Fibroblast of lung (primary cell): ENCODE data around the gene SUMF1. TPM values are rescaled to one million over a fixed set of nuclear protein-coding genes. Genes with fewer than 3 reads are reported as not detected.

ENCODE experiments used
- DNase-seq, 2 donors: peaks; one replicate each; pipeline versions ENCODE4 v3.0.0 to v3.0.0-alpha.2; 2010; ENCODE audit warnings: low read depth in 2 of 2
- H2AFZ ChIP-seq: 2 replicates; pipeline ENCODE4 v1.5.1; 2012; ENCODE audit warnings: low read length, control low read depth, inconsistent platforms
- H3K27ac ChIP-seq: 2 replicates; pipeline ENCODE4 v1.5.1; 2011; ENCODE audit warnings: low read length, control low read depth; ENCODE audit not compliant: insufficient read depth
- H3K27me3 ChIP-seq: 2 replicates; pipeline ENCODE4 v1.5.1; 2011; ENCODE audit warnings: mild to moderate bottlenecking, low read length; ENCODE audit not compliant: control insufficient read depth, insufficient read depth
- H3K36me3 ChIP-seq: 2 replicates; pipeline ENCODE4 v1.5.1; 2011; ENCODE audit warnings: low read length; ENCODE audit not compliant: control insufficient read depth, insufficient read depth
- H3K4me1 ChIP-seq: 2 replicates; pipeline ENCODE4 v1.5.1; 2011; ENCODE audit warnings: low read length; ENCODE audit not compliant: control insufficient read depth, insufficient read depth; ENCODE audit errors: extremely low read depth
- H3K4me2 ChIP-seq: 2 replicates; pipeline ENCODE4 v1.5.1; 2011; ENCODE audit warnings: low read length, control low read depth; ENCODE audit not compliant: insufficient read depth; ENCODE audit errors: extremely low read depth
- H3K4me3 ChIP-seq, 4 experiments: fragments of 200-600 bp in 1 of 4; sonication (generic) in 1 of 4; replicated peaks in 1 of 4; 2 replicates each; pipeline ENCODE4 v1.5.1; 2011 to 2016; ENCODE audit warnings: low read length in 4 of 4, low read depth in 3 of 4, mild to moderate bottlenecking in 3 of 4, control low read depth in 2 of 4, inconsistent platforms in 1 of 4, mixed read lengths in 1 of 4; ENCODE audit not compliant: insufficient read depth in 1 of 4; ENCODE audit errors: control extremely low read depth in 1 of 4
- H3K79me2 ChIP-seq: 2 replicates; pipeline ENCODE4 v1.5.1; 2012; ENCODE audit warnings: mild to moderate bottlenecking, low read length, inconsistent platforms; ENCODE audit not compliant: control insufficient read depth, insufficient read depth
- H3K9ac ChIP-seq: 2 replicates; pipeline ENCODE4 v1.5.1; 2011; ENCODE audit warnings: mild to moderate bottlenecking, low read length, control low read depth; ENCODE audit not compliant: insufficient read depth
- H3K9me3 ChIP-seq: 2 replicates; pipeline ENCODE4 v1.5.1; 2012; ENCODE audit warnings: low read depth, low read length; ENCODE audit not compliant: control insufficient read depth, insufficient read depth
- H4K20me1 ChIP-seq: 2 replicates; pipeline ENCODE4 v1.5.1; 2011; ENCODE audit warnings: low read length; ENCODE audit not compliant: control insufficient read depth, insufficient read depth; ENCODE audit errors: extremely low read depth
- EZH2 ChIP-seq: IDR thresholded peaks from 2 replicates; pipeline ENCODE4 v1.5.1; 2012; ENCODE audit warnings: low read length, control low read depth, mild to moderate bottlenecking; ENCODE audit errors: missing control alignments
- polyA plus RNA-seq, 2 donors: library from polyadenylated mRNA; depleted of rRNA in 1 of 2; stranded (reverse) in 1 of 2; unstranded in 1 of 2; fragments of >200 nt; gene quantifications; 2 replicates each; pipeline ENCODE4 v1.2.1, GENCODE V29; 2011 to 2012; ENCODE audit warnings: missing spikeins in 1 of 2
- total RNA-seq: library from RNA; depleted of rRNA; stranded (reverse); fragments of >200 nt; gene quantifications from 2 replicates; pipeline ENCODE4 v1.2.1, GENCODE V29; 2014
- TF ChIP-seq, protein P1 (sequence below), 2 donors: IDR thresholded peaks in 1 of 2; conservative IDR thresholded peaks in 1 of 2; 1 replicate in 1 of 2; 2 replicates in 1 of 2; pipeline ENCODE4 v1.5.1; 2011 to 2012; ENCODE audit warnings: low read length in 2 of 2, control low read depth in 1 of 2, inconsistent platforms in 1 of 2, low read depth in 1 of 2, mild to moderate bottlenecking in 1 of 2

SUMF1 gene
- total and polyA plus RNA-seq, 2 donors (not counting 1 experiment from before 2014, with no cell fraction given) = 50.0 to 64.6 TPM

DNA sequence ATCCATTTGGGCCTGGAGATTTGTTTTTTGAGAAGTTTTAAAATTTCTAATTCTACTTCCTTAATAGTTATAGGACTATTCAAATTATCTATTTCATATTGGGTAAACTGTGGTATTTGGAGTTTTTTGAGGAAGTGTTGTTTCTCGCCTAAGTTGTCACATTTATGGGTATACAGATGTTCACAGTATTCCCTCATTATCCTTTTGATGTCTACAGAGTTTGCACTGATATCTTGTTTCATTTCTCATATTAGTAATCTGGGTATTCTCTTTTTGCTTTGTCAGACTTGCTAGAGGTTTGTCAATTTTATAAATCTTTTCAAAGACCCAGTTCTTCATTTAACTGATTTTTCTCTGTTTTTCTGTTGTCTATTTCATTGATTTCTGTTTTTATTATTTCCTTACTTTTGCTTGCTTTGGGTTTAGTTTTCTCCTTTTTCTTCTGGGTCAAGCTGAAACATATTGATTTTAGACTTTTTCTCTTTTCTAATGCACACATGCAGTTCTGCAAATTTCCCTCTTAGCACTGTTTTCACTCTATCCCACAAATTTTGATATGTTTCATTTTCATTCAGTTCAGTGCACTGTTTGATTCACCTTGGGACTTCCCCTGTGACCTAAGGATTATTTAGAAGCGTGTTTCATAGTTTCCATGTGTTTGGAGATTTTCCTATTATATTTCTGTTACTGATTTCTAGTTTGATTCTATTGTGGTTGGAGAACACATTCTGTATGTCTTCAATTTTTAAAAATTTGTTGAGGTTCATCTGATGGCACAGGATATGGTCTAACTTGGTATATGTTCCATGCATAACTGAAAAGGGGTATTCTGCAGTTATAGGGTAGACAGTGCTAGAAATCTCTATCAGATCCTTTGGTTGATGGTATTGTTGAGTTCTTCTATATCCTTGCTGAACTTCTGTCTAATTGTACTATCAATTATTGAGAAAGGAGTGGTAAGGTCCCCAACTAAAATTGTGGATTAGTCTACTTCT is 79.6 kb downstream of the SUMF1 start:
- Histone ChIP-seq H3K27me3 (no peaks in the 10 kb centered on the region), H3K9ac (no peak overlapping the region), H3K36me3 (no peaks in the 10 kb centered on the region), H3K27ac (no peak overlapping the region), H3K79me2 (no peaks in the 10 kb centered on the region), H3K4me2 (no peak overlapping the region), H3K4me3 (no peak overlapping the region), H3K4me1 (no peaks in the 10 kb centered on the region), H4K20me1 (no peaks in the 10 kb centered on the region), H3K9me3 (no peaks in the 10 kb centered on the region), H2AFZ (no peak overlapping the region)
- TF ChIP-seq, protein P1, sequence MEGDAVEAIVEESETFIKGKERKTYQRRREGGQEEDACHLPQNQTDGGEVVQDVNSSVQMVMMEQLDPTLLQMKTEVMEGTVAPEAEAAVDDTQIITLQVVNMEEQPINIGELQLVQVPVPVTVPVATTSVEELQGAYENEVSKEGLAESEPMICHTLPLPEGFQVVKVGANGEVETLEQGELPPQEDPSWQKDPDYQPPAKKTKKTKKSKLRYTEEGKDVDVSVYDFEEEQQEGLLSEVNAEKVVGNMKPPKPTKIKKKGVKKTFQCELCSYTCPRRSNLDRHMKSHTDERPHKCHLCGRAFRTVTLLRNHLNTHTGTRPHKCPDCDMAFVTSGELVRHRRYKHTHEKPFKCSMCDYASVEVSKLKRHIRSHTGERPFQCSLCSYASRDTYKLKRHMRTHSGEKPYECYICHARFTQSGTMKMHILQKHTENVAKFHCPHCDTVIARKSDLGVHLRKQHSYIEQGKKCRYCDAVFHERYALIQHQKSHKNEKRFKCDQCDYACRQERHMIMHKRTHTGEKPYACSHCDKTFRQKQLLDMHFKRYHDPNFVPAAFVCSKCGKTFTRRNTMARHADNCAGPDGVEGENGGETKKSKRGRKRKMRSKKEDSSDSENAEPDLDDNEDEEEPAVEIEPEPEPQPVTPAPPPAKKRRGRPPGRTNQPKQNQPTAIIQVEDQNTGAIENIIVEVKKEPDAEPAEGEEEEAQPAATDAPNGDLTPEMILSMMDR (conservative IDR thresholded peaks at IDR 0.05 in 1 of 2, IDR thresholded peaks at IDR 0.05 in 1 of 2; ENCODE audit: low read depth in 1 of 2, low read length in 2 of 2) = no peak
- TF ChIP-seq EZH2 = no peak
- no peak for DNase-seq

DNA sequence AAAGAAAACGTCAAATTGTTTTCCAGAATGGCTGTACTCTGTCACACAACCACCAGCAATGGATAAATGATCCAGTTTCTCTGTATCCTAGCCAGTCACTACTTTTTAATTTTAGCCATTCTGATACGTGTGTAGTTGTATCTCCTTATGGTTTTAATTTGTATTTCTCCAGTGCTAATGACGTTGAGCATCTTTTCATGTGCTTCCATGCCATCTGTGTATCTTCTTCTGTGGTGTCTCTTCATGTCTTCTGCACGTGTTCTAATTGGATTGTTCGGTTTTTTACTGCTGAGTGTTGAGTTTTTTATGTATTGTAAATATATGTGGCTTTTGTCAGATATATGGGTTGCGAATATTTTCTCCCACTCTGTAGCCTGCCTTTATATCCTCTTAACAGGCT is 81.9 kb downstream of the SUMF1 start:
- Histone ChIP-seq H3K4me1 (no peaks in the 10 kb centered on the region), H3K79me2 (no peaks in the 10 kb centered on the region), H3K9ac (no peak overlapping the region), H4K20me1 (no peaks in the 10 kb centered on the region), H3K9me3 (no peaks in the 10 kb centered on the region), H3K4me3 (no peak overlapping the region), H3K36me3 (no peaks in the 10 kb centered on the region), H3K27me3 (no peaks in the 10 kb centered on the region), H2AFZ (no peak overlapping the region), H3K4me2 (no peak overlapping the region), H3K27ac (no peak overlapping the region)
- no peak for DNase-seq
- TF ChIP-seq EZH2 = no peak
- TF ChIP-seq, protein P1 (conservative IDR thresholded peaks at IDR 0.05 in 1 of 2, IDR thresholded peaks at IDR 0.05 in 1 of 2; ENCODE audit: low read depth in 1 of 2, low read length in 2 of 2) = no peak

DNA sequence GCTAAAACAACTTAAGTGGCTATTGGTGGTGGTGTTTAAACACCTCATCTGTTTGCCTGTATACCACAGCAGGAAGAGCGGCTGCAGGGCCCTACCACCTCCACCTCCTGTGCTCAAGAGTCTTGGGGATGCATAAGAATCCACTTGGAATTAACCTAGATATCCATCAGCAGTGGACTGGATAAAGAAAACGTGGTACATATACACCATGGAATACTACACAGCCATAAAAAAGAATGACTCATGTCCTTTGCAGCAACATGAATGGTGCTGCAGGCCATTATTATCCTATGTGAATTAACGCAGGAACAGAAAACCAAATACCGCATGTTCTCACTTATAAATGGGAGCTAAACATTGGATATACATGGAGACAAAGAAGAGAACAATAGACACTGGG is 87.1 kb downstream of the SUMF1 start:
- H3K4me1 ChIP-seq = no peaks in the 10 kb centered on the region

More for the DNA sequence above, 87.1 kb downstream of the SUMF1 start:
- no peaks in the 10 kb centered on the region for H3K27me3 ChIP-seq
- H2AFZ ChIP-seq = no peak overlapping the region
- DNase-seq = no peak
- no peaks in the 10 kb centered on the region for H3K36me3 ChIP-seq
- no peak overlapping the region for H3K9ac ChIP-seq
- no peaks in the 10 kb centered on the region for H4K20me1 ChIP-seq
- no peaks in the 10 kb centered on the region for H3K9me3 ChIP-seq
- TF ChIP-seq, protein P1 (conservative IDR thresholded peaks at IDR 0.05 in 1 of 2, IDR thresholded peaks at IDR 0.05 in 1 of 2; ENCODE audit: low read depth in 1 of 2, low read length in 2 of 2) = no peak
- no peak for TF ChIP-seq EZH2
- no peaks in the 10 kb centered on the region for H3K79me2 ChIP-seq
- H3K4me3 ChIP-seq = no peak overlapping the region
- no peak overlapping the region for H3K27ac ChIP-seq
- no peak overlapping the region for H3K4me2 ChIP-seq
